Liver (tissue), 9 donors: ENCODE results near the gene PPP1R16B. TPM values are rescaled to one million over a fixed set of nuclear protein-coding genes. Genes with fewer than 3 reads are reported as not detected.

Experiments
- DNase-seq: peaks from one replicate; pipeline ENCODE4 v3.0.0-alpha.2; 2017; ENCODE audit warnings: low spot score
- H3K27ac ChIP-seq, 2 donors: one replicate each; pipeline ENCODE4 v1.7.0; 2013; ENCODE audit warnings: inconsistent platforms in 2 of 2, low read length in 2 of 2, control low read depth in 1 of 2, low read depth in 1 of 2, mild to moderate bottlenecking in 1 of 2
- H3K27me3 ChIP-seq, 4 donors: one replicate each; pipeline versions ENCODE4 v1.6.1 to v1.7.0; 2013; ENCODE audit warnings: low read length in 3 of 4, inconsistent platforms in 1 of 4, mild to moderate bottlenecking in 1 of 4, moderate library complexity in 1 of 4; ENCODE audit not compliant: control insufficient read depth in 4 of 4, insufficient read depth in 4 of 4
- H3K36me3 ChIP-seq, 4 donors: one replicate each; pipeline versions ENCODE4 v1.6.1 to v1.7.0; 2013; ENCODE audit warnings: low read length in 3 of 4, mild to moderate bottlenecking in 3 of 4, low read depth in 1 of 4, moderate library complexity in 1 of 4; ENCODE audit not compliant: control insufficient read depth in 4 of 4, insufficient read depth in 3 of 4
- H3K4me1 ChIP-seq, 4 donors: one replicate each; pipeline versions ENCODE4 v1.6.1 to v1.7.0; 2013; ENCODE audit warnings: low read length in 3 of 4, mild to moderate bottlenecking in 3 of 4, moderate library complexity in 1 of 4; ENCODE audit not compliant: control insufficient read depth in 4 of 4, insufficient read depth in 4 of 4
- H3K4me3 ChIP-seq, 3 donors: one replicate each; pipeline versions ENCODE4 v1.6.1 to v1.7.0; 2013; ENCODE audit warnings: low read length in 3 of 3, control low read depth in 1 of 3, low read depth in 1 of 3, mild to moderate bottlenecking in 1 of 3
- H3K9ac ChIP-seq, 2 donors: one replicate each; pipeline ENCODE4 v1.7.0; 2013; ENCODE audit warnings: low read length in 2 of 2, mild to moderate bottlenecking in 2 of 2, moderate library complexity in 2 of 2, control low read depth in 1 of 2, low read depth in 1 of 2
- H3K9me3 ChIP-seq, 4 donors: one replicate each; pipeline versions ENCODE4 v1.6.1 to v1.7.0; 2013; ENCODE audit warnings: low read length in 3 of 4; ENCODE audit not compliant: control insufficient read depth in 4 of 4
- ATF3 ChIP-seq: IDR thresholded peaks from 2 replicates; pipeline ENCODE4 v1.6.1; 2016; ENCODE audit warnings: antibody characterized with exemption
- CTCF ChIP-seq: fragments of 150-350 bp; IDR thresholded peaks from 2 replicates; pipeline ENCODE4 v1.5.1; 2017; ENCODE audit warnings: improper control_type of control experiment, low read depth, low read length; ENCODE audit not compliant: missing input control
- EGR1 ChIP-seq, 2 donors: IDR thresholded peaks; 2 replicates each; pipeline ENCODE4 v1.6.1; 2016 to 2018; ENCODE audit warnings: antibody characterized with exemption in 2 of 2, low read depth in 2 of 2
- FOXA1 ChIP-seq: IDR thresholded peaks from 2 replicates; pipeline ENCODE4 v1.6.1; 2016; ENCODE audit warnings: antibody characterized with exemption
- FOXA2 ChIP-seq: IDR thresholded peaks from 2 replicates; pipeline ENCODE4 v1.6.1; 2016; ENCODE audit warnings: antibody characterized with exemption
- GABPA ChIP-seq, 2 donors: IDR thresholded peaks in 1 of 2; conservative IDR thresholded peaks in 1 of 2; 2 replicates each; pipeline ENCODE4 v1.6.1; 2016; ENCODE audit warnings: antibody characterized with exemption in 2 of 2, mild to moderate bottlenecking in 1 of 2, moderate library complexity in 1 of 2
- HNF4A ChIP-seq, 2 donors: conservative IDR thresholded peaks; 2 replicates each; pipeline ENCODE4 v1.6.1; 2016; ENCODE audit warnings: antibody characterized with exemption in 2 of 2, mild to moderate bottlenecking in 2 of 2
- HNF4G ChIP-seq: IDR thresholded peaks from 2 replicates; pipeline ENCODE4 v1.6.1; 2016; ENCODE audit warnings: antibody characterized with exemption
- NR2F2 ChIP-seq: IDR thresholded peaks from 2 replicates; pipeline ENCODE4 v1.6.1; 2016; ENCODE audit warnings: antibody characterized with exemption
- RAD21 ChIP-seq, 2 donors: IDR thresholded peaks; 2 replicates each; pipeline ENCODE4 v1.6.1; 2016; ENCODE audit warnings: antibody characterized with exemption in 2 of 2, mild to moderate bottlenecking in 2 of 2
- RXRA ChIP-seq, 2 donors: IDR thresholded peaks; 2 replicates each; pipeline ENCODE4 v1.6.1; 2017 to 2018; ENCODE audit warnings: antibody characterized with exemption in 2 of 2, mild to moderate bottlenecking in 1 of 2
- SP1 ChIP-seq: IDR thresholded peaks from 2 replicates; pipeline ENCODE4 v1.6.1; 2018; ENCODE audit warnings: antibody characterized with exemption, mild to moderate bottlenecking
- ZBTB33 ChIP-seq: IDR thresholded peaks from 2 replicates; pipeline ENCODE4 v1.6.1; 2016; ENCODE audit warnings: antibody characterized with exemption
- WGBS: extraction: QIAGEN DNeasy Blood & Tissue Kit; methylation state at CpG from one replicate; pipeline ENCODE4 v1.1.7; 2013; 5-methylcytosine and 5-hydroxymethylcytosine counted together
- polyA plus RNA-seq, 2 donors: library from polyadenylated mRNA; stranded (reverse) in 1 of 2; unstranded in 1 of 2; fragments of 200-250 nt in 1 of 2; fragments of >200 nt in 1 of 2; fragmentation: Nextera tagmentation in 1 of 2; extraction: Ambion mirVana in 1 of 2; gene quantifications; one replicate each; pipeline versions ENCODE4 v1.2.1 to v1.2.3, GENCODE V29; 2013 to 2015
- total RNA-seq, 2 donors: library from RNA; depleted of rRNA; stranded (reverse); fragments of >200 nt; gene quantifications; one replicate each; pipeline ENCODE4 v1.2.3, GENCODE V29; 2014
- TF ChIP-seq, protein P1 (sequence below): IDR thresholded peaks from 2 replicates; pipeline ENCODE4 v1.6.1; 2016; ENCODE audit warnings: antibody characterized with exemption, mild to moderate bottlenecking
- TF ChIP-seq, protein P2 (sequence below): IDR thresholded peaks from 2 replicates; pipeline ENCODE4 v1.6.1; 2016; ENCODE audit warnings: antibody characterized with exemption
- donor health status: healthy.
- donor health status: healthy.
- donor health status: healthy.
- donor health status: healthy.
- donor health status: healthy.

Gene PPP1R16B
- total and polyA plus RNA-seq, 4 donors = 0.84 to 5.7 (median 1.2) TPM

- Histone ChIP-seq H3K9me3 (peaks cover 0 to 2% (median under 1%) of the 10 kb centered on the region in 4 donors), H3K27me3 (no peaks in the 10 kb centered on the region), H3K4me3 (no peak overlapping the region), H3K27ac (no peak overlapping the region), H3K9ac (no peak overlapping the region), H3K36me3 (no peaks in the 10 kb centered on the region), H3K4me1 (no peaks in the 10 kb centered on the region)
- no peak for DNase-seq
- no peak for TF ChIP-seq FOXA1
- TF ChIP-seq RXRA (IDR thresholded peaks at IDR 0.05) = no peak
- no peak for TF ChIP-seq NR2F2
- TF ChIP-seq, protein P1, sequence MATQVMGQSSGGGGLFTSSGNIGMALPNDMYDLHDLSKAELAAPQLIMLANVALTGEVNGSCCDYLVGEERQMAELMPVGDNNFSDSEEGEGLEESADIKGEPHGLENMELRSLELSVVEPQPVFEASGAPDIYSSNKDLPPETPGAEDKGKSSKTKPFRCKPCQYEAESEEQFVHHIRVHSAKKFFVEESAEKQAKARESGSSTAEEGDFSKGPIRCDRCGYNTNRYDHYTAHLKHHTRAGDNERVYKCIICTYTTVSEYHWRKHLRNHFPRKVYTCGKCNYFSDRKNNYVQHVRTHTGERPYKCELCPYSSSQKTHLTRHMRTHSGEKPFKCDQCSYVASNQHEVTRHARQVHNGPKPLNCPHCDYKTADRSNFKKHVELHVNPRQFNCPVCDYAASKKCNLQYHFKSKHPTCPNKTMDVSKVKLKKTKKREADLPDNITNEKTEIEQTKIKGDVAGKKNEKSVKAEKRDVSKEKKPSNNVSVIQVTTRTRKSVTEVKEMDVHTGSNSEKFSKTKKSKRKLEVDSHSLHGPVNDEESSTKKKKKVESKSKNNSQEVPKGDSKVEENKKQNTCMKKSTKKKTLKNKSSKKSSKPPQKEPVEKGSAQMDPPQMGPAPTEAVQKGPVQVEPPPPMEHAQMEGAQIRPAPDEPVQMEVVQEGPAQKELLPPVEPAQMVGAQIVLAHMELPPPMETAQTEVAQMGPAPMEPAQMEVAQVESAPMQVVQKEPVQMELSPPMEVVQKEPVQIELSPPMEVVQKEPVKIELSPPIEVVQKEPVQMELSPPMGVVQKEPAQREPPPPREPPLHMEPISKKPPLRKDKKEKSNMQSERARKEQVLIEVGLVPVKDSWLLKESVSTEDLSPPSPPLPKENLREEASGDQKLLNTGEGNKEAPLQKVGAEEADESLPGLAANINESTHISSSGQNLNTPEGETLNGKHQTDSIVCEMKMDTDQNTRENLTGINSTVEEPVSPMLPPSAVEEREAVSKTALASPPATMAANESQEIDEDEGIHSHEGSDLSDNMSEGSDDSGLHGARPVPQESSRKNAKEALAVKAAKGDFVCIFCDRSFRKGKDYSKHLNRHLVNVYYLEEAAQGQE = no peak
- no peak for TF ChIP-seq SP1
- no peak for TF ChIP-seq FOXA2
- TF ChIP-seq RAD21 (IDR thresholded peaks at IDR 0.05) = no peak
- no peak for TF ChIP-seq HNF4G
- no peak for TF ChIP-seq ZBTB33
- no peak for TF ChIP-seq EGR1 (IDR thresholded peaks at IDR 0.05; ENCODE audit: low read depth in 2 of 2)
- TF ChIP-seq HNF4A (conservative IDR thresholded peaks at IDR 0.05) = no peak
- no peak for TF ChIP-seq ATF3
- TF ChIP-seq CTCF = no peak
- TF ChIP-seq GABPA (IDR thresholded peaks at IDR 0.05 in 1 of 2, conservative IDR thresholded peaks at IDR 0.05 in 1 of 2) = no peak
- TF ChIP-seq, protein P2, sequence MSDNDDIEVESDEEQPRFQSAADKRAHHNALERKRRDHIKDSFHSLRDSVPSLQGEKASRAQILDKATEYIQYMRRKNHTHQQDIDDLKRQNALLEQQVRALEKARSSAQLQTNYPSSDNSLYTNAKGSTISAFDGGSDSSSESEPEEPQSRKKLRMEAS = no peak
- WGBS = 95% methylated on average over 1 of the region's 1 CpG
Measured at GRCh38 chr20:38905375-38905774, 99.9 kb downstream of the PPP1R16B start.
